ENCODE results near the gene UVSSA. TPM values are rescaled to one million over a fixed set of nuclear protein-coding genes. Genes with fewer than 3 reads are reported as not detected.

UVSSA gene
- total RNA-seq, 2 donors from 2014 or later = 50.4 to 61.6 TPM

- Histone ChIP-seq H3K27me3 (ENCODE audit: control insufficient read depth, insufficient read depth, low read length, poor library complexity, severe bottlenecking) (peaks cover 94% of the 10 kb centered on the region), H3K9me3 (ENCODE audit: control insufficient read depth, low read length) (no peaks in the 10 kb centered on the region), H3K27ac (ENCODE audit: low read depth, low read length) (no peak overlapping the region), H3K4me3 (ENCODE audit: low read length) (no peak overlapping the region), H3K4me1 (ENCODE audit: control insufficient read depth, insufficient read depth, low read length) (no peaks in the 10 kb centered on the region), H3K9ac (ENCODE audit: extremely low read depth, low read length, poor library complexity, severe bottlenecking) (no peak overlapping the region), H3K36me3 (ENCODE audit: control insufficient read depth, insufficient read depth, low read length) (no peaks in the 10 kb centered on the region)
- Mint-ChIP-seq H3K36me3 (ENCODE audit: low read depth) (no peaks in the 10 kb centered on the region), H3K4me3 (no peak overlapping the region), H3K9me3 (peaks cover 22% of the 10 kb centered on the region), H3K4me1 (no peaks in the 10 kb centered on the region), H3K27me3 (ENCODE audit: insufficient read depth) (peaks cover 73% of the 10 kb centered on the region), H3K27ac (no peak overlapping the region)
- 3 to 5% methylated on average over 34 to 58 of the region's 58 CpGs for WGBS, 2 experiments (ENCODE audit: insufficient coverage in 1 of 2, insufficient read length in 1 of 2)
- peak; percentile 70 for DNase-seq
- TF ChIP-seq CTCF (conservative IDR thresholded peaks at IDR 0.05) = no peak
Measured at GRCh38 chr4:1403177-1403583, 56.2 kb downstream of the UVSSA start.

GRCh38 chr4:1403591-1404572, 56.9 kb downstream of the UVSSA start:
- Histone ChIP-seq H3K27me3 (ENCODE audit: control insufficient read depth, insufficient read depth, low read length, poor library complexity, severe bottlenecking) (peaks cover 100% of the 10 kb centered on the region), H3K4me1 (ENCODE audit: control insufficient read depth, insufficient read depth, low read length) (no peaks in the 10 kb centered on the region), H3K27ac (ENCODE audit: low read depth, low read length) (no peak overlapping the region), H3K4me3 (ENCODE audit: low read length) (no peak overlapping the region), H3K36me3 (ENCODE audit: control insufficient read depth, insufficient read depth, low read length) (no peaks in the 10 kb centered on the region), H3K9me3 (ENCODE audit: control insufficient read depth, low read length) (no peaks in the 10 kb centered on the region), H3K9ac (ENCODE audit: extremely low read depth, low read length, poor library complexity, severe bottlenecking) (no peak overlapping the region)
- H3K36me3 Mint-ChIP-seq (ENCODE audit: low read depth) = no peaks in the 10 kb centered on the region
- peaks cover 78% of the 10 kb centered on the region for H3K27me3 Mint-ChIP-seq (ENCODE audit: insufficient read depth)
- no peak overlapping the region for H3K27ac Mint-ChIP-seq
- H3K4me1 Mint-ChIP-seq = no peaks in the 10 kb centered on the region
- DNase-seq = peak; percentile 65
- H3K4me3 Mint-ChIP-seq = no peak overlapping the region
- WGBS, 2 experiments (ENCODE audit: insufficient coverage in 1 of 2, insufficient read length in 1 of 2) = 6 to 9% methylated on average over 49 to 107 of the region's 107 CpGs
- no peak for TF ChIP-seq CTCF (conservative IDR thresholded peaks at IDR 0.05)
- peaks cover 17% of the 10 kb centered on the region for H3K9me3 Mint-ChIP-seq

GRCh38 chr4:1404573-1405253, 57.7 kb downstream of the UVSSA start:
- peak; percentile 53 for DNase-seq
- H3K27me3 Mint-ChIP-seq (ENCODE audit: insufficient read depth) = peaks cover 86% of the 10 kb centered on the region

More at GRCh38 chr4:1404573-1405253, 57.7 kb downstream of the UVSSA start:
- Histone ChIP-seq H3K27me3 (ENCODE audit: control insufficient read depth, insufficient read depth, low read length, poor library complexity, severe bottlenecking) (peaks cover 100% of the 10 kb centered on the region), H3K36me3 (ENCODE audit: control insufficient read depth, insufficient read depth, low read length) (no peaks in the 10 kb centered on the region), H3K9ac (ENCODE audit: extremely low read depth, low read length, poor library complexity, severe bottlenecking) (no peak overlapping the region), H3K9me3 (ENCODE audit: control insufficient read depth, low read length) (no peaks in the 10 kb centered on the region), H3K4me1 (ENCODE audit: control insufficient read depth, insufficient read depth, low read length) (no peaks in the 10 kb centered on the region), H3K4me3 (ENCODE audit: low read length) (no peak overlapping the region), H3K27ac (ENCODE audit: low read depth, low read length) (no peak overlapping the region)
- Mint-ChIP-seq H3K4me3 (no peak overlapping the region), H3K9me3 (peaks cover 12% of the 10 kb centered on the region), H3K36me3 (ENCODE audit: low read depth) (no peaks in the 10 kb centered on the region), H3K27ac (no peak overlapping the region), H3K4me1 (no peaks in the 10 kb centered on the region)
- no peak for TF ChIP-seq CTCF (conservative IDR thresholded peaks at IDR 0.05)
- 13 to 15% methylated on average over 36 to 54 of the region's 54 CpGs for WGBS, 2 experiments (ENCODE audit: insufficient coverage in 1 of 2, insufficient read length in 1 of 2)
